Measurements from ENCODE around the gene TBRG1.
A peak's percentile ranks its signal among the peaks of the same experiment; 100 is the strongest.

The TBRG1 gene

DNA sequence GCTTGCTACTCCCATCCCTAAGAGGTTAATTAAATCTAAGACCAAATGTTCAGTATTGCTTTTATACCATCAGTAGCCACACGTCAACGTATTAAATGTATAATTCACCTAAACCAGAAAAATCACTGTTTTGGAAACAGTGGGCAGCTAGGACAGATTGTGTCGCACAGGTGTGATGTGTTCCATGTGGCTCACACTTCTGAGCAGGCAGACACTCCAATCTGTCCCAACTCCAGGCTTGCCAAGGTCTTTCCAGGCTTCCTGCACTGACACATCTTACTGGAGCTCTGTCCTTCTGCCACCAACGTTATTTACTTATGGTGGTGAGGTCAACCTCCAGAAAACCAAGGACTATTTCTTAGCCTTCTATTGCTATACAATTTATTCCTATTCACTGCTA, 39.4 kb downstream of the TBRG1 start:
- Histone ChIP-seq H3K36me3 (ENCODE audit: control insufficient read depth, insufficient read depth, low read length) (no peaks in the 10 kb centered on the region), H3K9me3 (ENCODE audit: control insufficient read depth, insufficient read depth, low read length) (no peaks in the 10 kb centered on the region), H3K27me3 (ENCODE audit: control insufficient read depth, insufficient read depth, low read length) (no peaks in the 10 kb centered on the region), H3K27ac (ENCODE audit: low read depth, low read length) (no peak overlapping the region), H3K4me3 (ENCODE audit: low read depth, low read length) (no peak overlapping the region), H3K4me1 (ENCODE audit: control insufficient read depth, insufficient read depth, low read length) (peaks cover 15% of the 10 kb centered on the region), H3K9ac (ENCODE audit: low read depth, low read length) (no peak overlapping the region)

DNA sequence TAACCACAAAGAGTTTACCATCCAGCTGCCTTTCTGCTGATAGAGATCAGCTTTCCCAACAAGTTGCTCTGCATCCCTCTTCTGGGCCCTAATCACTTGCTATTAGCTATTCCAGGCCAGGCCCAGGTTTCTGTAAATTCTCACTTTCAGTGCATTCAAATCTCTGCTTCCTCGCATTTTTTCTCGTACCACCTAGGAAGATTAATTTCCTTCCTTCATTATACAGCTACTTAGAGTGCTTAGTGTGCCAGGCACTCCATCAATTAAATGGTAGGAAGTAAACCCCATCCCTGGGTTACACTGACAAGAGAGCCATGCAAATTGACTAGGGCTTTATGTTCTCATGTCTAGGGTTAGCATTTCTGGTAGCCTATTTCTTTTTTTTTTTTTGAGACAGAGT, 41.2 kb downstream of the TBRG1 start:
- Histone ChIP-seq H3K4me3 (ENCODE audit: low read depth, low read length) (no peak overlapping the region), H3K36me3 (ENCODE audit: control insufficient read depth, insufficient read depth, low read length) (no peaks in the 10 kb centered on the region), H3K4me1 (ENCODE audit: control insufficient read depth, insufficient read depth, low read length) (no peaks in the 10 kb centered on the region), H3K27me3 (ENCODE audit: control insufficient read depth, insufficient read depth, low read length) (peaks cover 4% of the 10 kb centered on the region; the same call in 1 of the 2 replicates), H3K9me3 (ENCODE audit: control insufficient read depth, insufficient read depth, low read length) (no peaks in the 10 kb centered on the region), H3K27ac (ENCODE audit: low read depth, low read length) (no peak overlapping the region), H3K9ac (ENCODE audit: low read depth, low read length) (no peak overlapping the region)

DNA sequence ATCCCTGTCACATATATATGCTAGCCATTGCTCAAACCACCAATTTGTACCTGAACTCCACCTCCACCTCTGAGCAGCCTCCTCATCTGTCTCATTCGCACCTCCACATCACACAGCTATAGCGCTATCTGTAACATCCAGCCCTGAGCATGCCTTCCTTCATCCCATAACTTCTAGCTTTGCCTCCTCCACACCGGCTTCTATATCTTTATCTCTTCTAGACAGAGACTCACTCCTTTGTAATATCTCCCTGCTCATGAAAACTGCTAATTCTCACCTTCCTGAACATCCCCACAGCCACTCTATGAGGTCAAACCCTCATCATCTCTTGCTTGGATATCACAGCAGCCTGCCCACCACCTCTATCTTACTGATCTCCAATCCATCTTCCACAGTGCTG, 44.9 kb downstream of the TBRG1 start:
- peaks cover 29% of the 10 kb centered on the region for H3K27me3 ChIP-seq (ENCODE audit: control insufficient read depth, insufficient read depth, low read length)
- H3K9me3 ChIP-seq (ENCODE audit: control insufficient read depth, insufficient read depth, low read length): no peaks in the 10 kb centered on the region
- H3K36me3 ChIP-seq (ENCODE audit: control insufficient read depth, insufficient read depth, low read length): no peaks in the 10 kb centered on the region
- H3K9ac ChIP-seq (ENCODE audit: low read depth, low read length): no peak overlapping the region
- no peak overlapping the region for H3K27ac ChIP-seq (ENCODE audit: low read depth, low read length)
- H3K4me1 ChIP-seq (ENCODE audit: control insufficient read depth, insufficient read depth, low read length): no peaks in the 10 kb centered on the region
- no peak overlapping the region for H3K4me3 ChIP-seq (ENCODE audit: low read depth, low read length)

DNA sequence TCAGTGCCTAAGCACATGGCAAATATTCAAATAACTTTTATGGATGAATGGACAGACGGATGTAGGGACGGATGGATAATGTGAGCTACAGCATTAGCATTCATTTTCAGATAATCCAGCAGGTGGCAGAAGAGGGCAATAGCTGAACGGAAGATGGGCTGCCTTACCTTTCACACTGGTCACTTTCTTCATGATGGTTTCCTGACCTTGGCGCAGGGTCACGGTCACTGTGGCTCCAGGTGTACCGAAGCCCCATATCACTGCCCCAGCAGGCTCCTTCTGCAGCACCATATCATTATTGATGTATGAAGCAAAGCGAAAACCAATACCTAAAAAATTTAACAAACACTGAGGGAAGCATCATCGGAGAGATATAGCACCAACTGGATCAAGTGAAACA, 46.5 kb downstream of the TBRG1 start:
- Histone ChIP-seq H3K27ac (ENCODE audit: low read depth, low read length) (no peak overlapping the region), H3K36me3 (ENCODE audit: control insufficient read depth, insufficient read depth, low read length) (no peaks in the 10 kb centered on the region), H3K4me3 (ENCODE audit: low read depth, low read length) (no peak overlapping the region), H3K9ac (ENCODE audit: low read depth, low read length) (no peak overlapping the region), H3K27me3 (ENCODE audit: control insufficient read depth, insufficient read depth, low read length) (peaks cover 38% of the 10 kb centered on the region), H3K4me1 (ENCODE audit: control insufficient read depth, insufficient read depth, low read length) (0 out of 2 replicates have a peak, but pooled peaks cover 6% of the 10 kb centered on the region), H3K9me3 (ENCODE audit: control insufficient read depth, insufficient read depth, low read length) (no peaks in the 10 kb centered on the region)

DNA sequence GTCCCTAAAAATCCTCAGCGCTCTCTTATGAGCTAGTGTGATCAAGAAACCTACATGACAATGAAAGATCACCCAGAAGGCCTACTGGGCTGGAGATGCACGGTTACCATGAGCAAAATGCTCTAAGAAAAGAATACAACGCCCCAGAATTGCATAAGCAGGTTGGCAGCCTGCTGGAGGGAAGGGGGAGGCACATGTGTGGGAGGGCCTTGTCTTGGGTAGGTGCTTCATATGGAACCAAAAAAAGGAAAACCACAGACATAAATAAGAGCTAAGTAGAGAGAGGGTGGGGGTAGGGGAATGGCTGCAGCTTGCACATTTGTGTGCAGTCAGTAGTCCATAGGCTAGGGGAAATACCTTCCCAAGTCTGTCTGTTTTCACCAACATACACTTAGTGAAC, 48.1 kb downstream of the TBRG1 start:
- H3K27ac ChIP-seq (ENCODE audit: low read depth, low read length): no peak overlapping the region
- H3K4me1 ChIP-seq (ENCODE audit: control insufficient read depth, insufficient read depth, low read length): 0 out of 2 replicates have a peak, but pooled peaks cover 6% of the 10 kb centered on the region
- no peak overlapping the region for H3K9ac ChIP-seq (ENCODE audit: low read depth, low read length)
- H3K9me3 ChIP-seq (ENCODE audit: control insufficient read depth, insufficient read depth, low read length): no peaks in the 10 kb centered on the region
- peaks cover 40% of the 10 kb centered on the region for H3K27me3 ChIP-seq (ENCODE audit: control insufficient read depth, insufficient read depth, low read length)
- H3K36me3 ChIP-seq (ENCODE audit: control insufficient read depth, insufficient read depth, low read length): no peaks in the 10 kb centered on the region
- no peak overlapping the region for H3K4me3 ChIP-seq (ENCODE audit: low read depth, low read length)

DNA sequence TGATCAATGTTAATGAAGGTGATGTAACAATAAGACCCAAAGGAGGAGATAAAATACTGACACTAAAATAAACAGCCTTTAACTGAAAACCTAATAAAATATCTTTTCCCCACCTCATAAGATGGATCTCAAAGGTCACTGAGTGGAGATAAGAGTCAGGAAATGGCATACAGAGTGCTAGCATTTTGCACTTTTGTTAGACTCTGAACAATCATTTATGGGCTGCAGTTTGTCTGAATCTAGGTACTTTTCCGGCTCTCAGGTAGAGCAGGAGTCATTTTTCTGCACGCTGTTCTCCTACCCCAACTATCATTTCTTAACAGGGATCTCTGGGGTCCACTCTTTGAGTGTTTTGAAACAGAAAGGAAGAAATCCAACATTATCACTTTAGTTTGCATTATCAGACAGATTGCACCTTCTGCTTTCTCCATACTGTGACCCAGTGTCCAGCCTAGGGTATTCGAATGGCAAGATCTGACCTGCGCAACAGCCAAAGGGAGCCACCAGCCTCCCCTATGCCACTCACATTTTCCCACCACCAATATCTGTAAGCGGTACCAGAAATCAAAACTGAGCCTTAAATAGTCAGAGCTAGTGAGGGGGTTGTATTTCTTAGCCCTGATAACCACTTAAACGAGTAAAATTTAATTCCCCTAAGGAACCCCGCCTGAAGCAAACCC, 50.0 kb downstream of the TBRG1 start:
- Histone ChIP-seq H3K9me3 (ENCODE audit: control insufficient read depth, insufficient read depth, low read length) (no peaks in the 10 kb centered on the region), H3K9ac (ENCODE audit: low read depth, low read length) (no peak overlapping the region), H3K27me3 (ENCODE audit: control insufficient read depth, insufficient read depth, low read length) (peaks cover 39% of the 10 kb centered on the region), H3K27ac (ENCODE audit: low read depth, low read length) (no peak overlapping the region), H3K4me1 (ENCODE audit: control insufficient read depth, insufficient read depth, low read length) (0 out of 2 replicates have a peak, but pooled peaks cover 6% of the 10 kb centered on the region), H3K36me3 (ENCODE audit: control insufficient read depth, insufficient read depth, low read length) (no peaks in the 10 kb centered on the region), H3K4me3 (ENCODE audit: low read depth, low read length) (peak overlapping the region; percentile 94)

DNA sequence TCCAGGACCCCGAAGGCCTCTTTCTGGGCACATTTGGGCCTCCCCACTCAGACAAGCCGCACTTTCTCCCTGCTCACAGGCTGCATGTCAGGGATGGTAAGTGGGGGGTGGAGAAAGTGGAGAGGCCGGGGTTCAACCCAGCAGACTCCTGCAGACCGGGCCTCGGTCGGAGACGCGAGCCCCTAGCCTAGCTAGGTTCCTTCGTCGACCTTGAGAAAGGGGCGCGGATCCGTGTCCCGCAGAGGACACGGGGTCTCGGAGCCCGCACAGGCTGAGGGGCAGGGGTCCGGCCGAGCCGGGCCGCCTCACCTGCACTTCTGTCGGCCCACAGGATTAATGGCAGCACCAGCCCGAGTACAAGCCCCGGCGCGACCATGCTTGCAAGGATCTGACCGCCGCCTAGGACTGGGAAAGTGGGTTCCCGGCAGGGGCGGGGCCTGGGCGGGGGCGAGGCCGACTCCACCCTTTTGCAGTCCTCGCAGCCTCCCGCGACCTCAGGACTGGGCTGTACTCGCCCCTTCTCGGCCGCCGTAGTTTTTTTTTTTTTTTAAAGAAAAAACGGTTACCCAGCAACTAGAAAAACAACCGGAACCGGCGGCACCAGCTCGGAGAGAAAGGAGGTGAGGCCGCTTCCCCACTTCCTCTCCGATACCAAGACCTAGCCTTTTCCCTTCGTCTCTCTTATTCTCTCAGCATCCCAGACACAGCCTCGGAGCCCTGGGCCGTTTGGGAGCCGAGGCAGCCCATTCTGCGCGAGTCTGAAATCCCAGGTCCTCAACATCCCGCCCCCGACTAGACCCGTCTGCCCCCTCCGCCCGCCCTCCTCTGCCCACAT, 50.9 kb downstream of the TBRG1 start, which contains the start of the genes SIAE and SPA17:
SIAE (minus strand) TSS at position 407 of the 835 bp plus-strand sequence; CDS start at position 376, 31 bp downstream.
SPA17 (plus strand) TSS at position 572 of the 835 bp plus-strand sequence. CDS start 1,361 bp downstream, outside the sequence.
- H3K4me3 ChIP-seq (ENCODE audit: low read depth, low read length): peak within 1 kb of the TSS; percentile 94
- peaks cover 36% of the 10 kb centered on the region for H3K27me3 ChIP-seq (ENCODE audit: control insufficient read depth, insufficient read depth, low read length)
- H3K4me1 ChIP-seq (ENCODE audit: control insufficient read depth, insufficient read depth, low read length): 0 out of 2 replicates have a peak, but pooled peaks cover 6% of the 10 kb centered on the region
- H3K36me3 ChIP-seq (ENCODE audit: control insufficient read depth, insufficient read depth, low read length): no peaks in the 10 kb centered on the region
- H3K9me3 ChIP-seq (ENCODE audit: control insufficient read depth, insufficient read depth, low read length): no peaks in the 10 kb centered on the region
- peak within 1 kb of the TSS; percentile 83 for H3K27ac ChIP-seq (ENCODE audit: low read depth, low read length)
- peak within 1 kb of the TSS; percentile 75 for H3K9ac ChIP-seq (ENCODE audit: low read depth, low read length)

DNA sequence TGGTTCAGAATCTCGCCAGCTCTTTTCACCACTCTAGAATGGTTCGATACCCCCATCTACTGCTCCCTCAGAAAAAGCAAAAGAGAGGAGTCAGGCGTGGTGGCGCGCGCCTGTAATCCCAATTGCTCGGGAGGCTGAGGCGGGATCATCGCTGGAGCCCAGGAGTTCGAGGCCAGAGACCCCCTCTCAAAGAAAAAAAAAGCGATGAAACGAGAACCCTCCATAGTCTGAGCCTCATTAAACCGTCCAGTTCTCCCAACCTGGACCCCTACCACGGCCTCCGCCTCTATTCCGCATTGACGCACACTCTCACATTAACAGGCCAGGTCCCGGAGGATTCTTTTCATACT, 51.5 kb downstream of the TBRG1 start:
- Histone ChIP-seq H3K4me1 (ENCODE audit: control insufficient read depth, insufficient read depth, low read length) (0 out of 2 replicates have a peak, but pooled peaks cover 6% of the 10 kb centered on the region), H3K27ac (ENCODE audit: low read depth, low read length) (peak overlapping the region; percentile 83), H3K27me3 (ENCODE audit: control insufficient read depth, insufficient read depth, low read length) (peaks cover 34% of the 10 kb centered on the region), H3K36me3 (ENCODE audit: control insufficient read depth, insufficient read depth, low read length) (no peaks in the 10 kb centered on the region), H3K4me3 (ENCODE audit: low read depth, low read length) (peak overlapping the region; percentile 94), H3K9me3 (ENCODE audit: control insufficient read depth, insufficient read depth, low read length) (no peaks in the 10 kb centered on the region), H3K9ac (ENCODE audit: low read depth, low read length) (peak overlapping the region; percentile 71; the same call in 1 of the 2 replicates)

DNA sequence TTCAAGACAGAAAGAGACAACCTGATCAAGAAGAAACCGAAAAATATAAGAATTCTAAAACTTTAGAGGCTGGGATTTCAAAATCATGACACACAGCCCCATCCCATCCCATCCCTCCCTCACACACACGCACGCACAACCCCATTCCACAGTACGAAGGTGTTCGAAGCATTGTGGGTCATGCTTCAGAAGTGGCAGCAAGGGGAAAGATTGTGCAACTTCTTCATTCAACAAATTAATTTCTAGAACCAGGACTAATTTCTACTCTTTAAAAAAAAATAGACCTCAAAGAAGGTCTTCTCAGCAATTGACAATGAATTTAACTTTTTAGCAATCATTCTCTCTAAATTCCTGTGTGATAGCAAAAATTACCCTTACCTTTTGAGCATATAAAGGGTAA, 51.9 kb downstream of the TBRG1 start:
- H3K4me1 ChIP-seq (ENCODE audit: control insufficient read depth, insufficient read depth, low read length): 0 out of 2 replicates have a peak, but pooled peaks cover 6% of the 10 kb centered on the region
- peak overlapping the region; percentile 94 for H3K4me3 ChIP-seq (ENCODE audit: low read depth, low read length)
- H3K36me3 ChIP-seq (ENCODE audit: control insufficient read depth, insufficient read depth, low read length): no peaks in the 10 kb centered on the region
- peaks cover 30% of the 10 kb centered on the region for H3K27me3 ChIP-seq (ENCODE audit: control insufficient read depth, insufficient read depth, low read length)
- no peak overlapping the region for H3K27ac ChIP-seq (ENCODE audit: low read depth, low read length)
- no peak overlapping the region for H3K9ac ChIP-seq (ENCODE audit: low read depth, low read length)
- no peaks in the 10 kb centered on the region for H3K9me3 ChIP-seq (ENCODE audit: control insufficient read depth, insufficient read depth, low read length)

DNA sequence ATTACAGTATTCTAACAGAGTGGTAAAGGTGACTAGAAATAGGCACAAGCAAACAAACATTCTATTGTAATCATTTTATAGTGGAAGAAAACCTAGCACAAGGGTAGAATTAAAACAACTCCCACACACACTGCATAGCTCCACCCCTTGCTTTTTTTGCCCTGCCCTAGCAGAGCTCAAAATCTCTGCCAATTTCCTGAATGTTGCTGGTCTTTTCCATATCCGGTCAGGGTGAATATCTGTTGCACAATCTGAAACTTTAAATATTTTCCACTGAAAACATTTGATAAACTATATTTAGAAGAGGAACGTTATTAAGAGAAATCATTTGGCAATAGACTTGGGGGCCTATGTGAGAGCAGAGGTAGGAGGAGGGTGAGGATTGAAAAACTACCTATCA, 53.7 kb downstream of the TBRG1 start:
- Histone ChIP-seq H3K4me1 (ENCODE audit: control insufficient read depth, insufficient read depth, low read length) (0 out of 2 replicates have a peak, but pooled peaks cover 6% of the 10 kb centered on the region), H3K9ac (ENCODE audit: low read depth, low read length) (no peak overlapping the region), H3K9me3 (ENCODE audit: control insufficient read depth, insufficient read depth, low read length) (no peaks in the 10 kb centered on the region), H3K36me3 (ENCODE audit: control insufficient read depth, insufficient read depth, low read length) (no peaks in the 10 kb centered on the region), H3K4me3 (ENCODE audit: low read depth, low read length) (no peak overlapping the region), H3K27ac (ENCODE audit: low read depth, low read length) (no peak overlapping the region), H3K27me3 (ENCODE audit: control insufficient read depth, insufficient read depth, low read length) (peaks cover 17% of the 10 kb centered on the region)

DNA sequence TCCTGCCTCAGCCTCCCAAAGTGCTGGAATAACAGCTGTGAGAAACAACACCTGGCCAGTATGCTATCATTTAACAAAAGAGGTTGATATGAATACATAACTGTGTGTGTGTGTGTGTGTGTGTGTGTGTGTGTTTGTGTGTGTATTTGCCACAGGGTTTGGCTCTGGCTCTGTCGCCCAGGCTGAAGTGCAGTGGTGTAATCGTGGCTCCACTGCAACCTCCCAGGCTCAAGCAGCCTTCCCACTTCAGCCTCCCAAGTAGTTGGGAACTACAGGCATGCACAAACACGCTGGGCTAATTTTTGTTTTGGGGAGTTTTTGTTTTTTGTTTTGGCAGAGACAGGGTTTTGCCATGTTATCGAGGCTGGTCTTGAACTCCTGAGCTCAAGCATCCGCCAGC, 55.8 kb downstream of the TBRG1 start:
- Histone ChIP-seq H3K27me3 (ENCODE audit: control insufficient read depth, insufficient read depth, low read length) (peaks cover 3% of the 10 kb centered on the region; the same call in 1 of the 2 replicates), H3K9me3 (ENCODE audit: control insufficient read depth, insufficient read depth, low read length) (no peaks in the 10 kb centered on the region), H3K9ac (ENCODE audit: low read depth, low read length) (no peak overlapping the region), H3K36me3 (ENCODE audit: control insufficient read depth, insufficient read depth, low read length) (no peaks in the 10 kb centered on the region), H3K4me3 (ENCODE audit: low read depth, low read length) (no peak overlapping the region), H3K4me1 (ENCODE audit: control insufficient read depth, insufficient read depth, low read length) (no peaks in the 10 kb centered on the region), H3K27ac (ENCODE audit: low read depth, low read length) (no peak overlapping the region)

Data from HUES48 (cell line).